22Rv1 (cell line): Measurements from ENCODE around the gene CDNF.

Experiments used
- ZFX ChIP-seq: fragments of 450-650 bp; IDR thresholded peaks from 2 replicates; pipeline ENCODE4 v1.6.1; 2017; ENCODE audit warnings: antibody characterized with exemption, borderline replicate concordance
- TF ChIP-seq, protein P1 (sequence below): fragments of 450-650 bp; IDR thresholded peaks from 2 replicates; pipeline ENCODE4 v1.5.1; 2017; ENCODE audit warnings: mild to moderate bottlenecking

DNA sequence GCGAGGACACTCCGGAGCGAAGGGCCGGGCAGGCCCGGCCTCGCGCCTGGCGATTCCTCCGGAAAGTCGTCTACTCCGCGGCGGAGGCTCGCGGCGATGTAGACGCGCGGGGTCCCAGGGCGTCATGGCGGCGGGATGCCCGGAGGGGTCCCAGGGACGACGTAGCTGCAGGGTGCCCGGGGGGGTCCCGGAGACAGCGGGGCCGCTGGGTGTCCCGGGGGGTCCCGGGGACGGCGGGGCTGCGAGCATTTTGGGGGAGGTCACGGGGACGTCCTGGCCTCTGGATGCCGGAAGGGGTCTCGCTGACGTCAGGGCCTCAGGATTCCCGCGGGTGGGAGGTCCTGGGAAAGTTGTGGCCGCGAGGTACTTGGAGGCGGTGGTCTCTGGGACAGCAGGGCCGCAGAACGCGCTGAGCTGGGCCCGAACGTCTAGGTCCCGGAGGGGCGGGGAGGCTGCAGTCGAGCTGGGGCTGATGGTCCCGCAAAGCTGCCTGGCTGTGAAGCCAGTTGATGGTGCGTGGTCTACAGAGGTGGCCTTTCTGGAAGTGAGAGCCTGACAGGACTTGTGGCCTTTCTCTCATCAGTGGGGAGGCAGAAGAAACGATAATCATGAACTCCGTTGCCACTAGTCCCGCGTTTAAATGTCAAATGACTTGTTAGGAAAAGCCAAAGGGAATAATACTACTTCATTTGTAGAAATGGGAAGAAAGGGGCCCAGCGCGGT is 906 bp upstream of the CDNF start:
- TF ChIP-seq, protein P1, sequence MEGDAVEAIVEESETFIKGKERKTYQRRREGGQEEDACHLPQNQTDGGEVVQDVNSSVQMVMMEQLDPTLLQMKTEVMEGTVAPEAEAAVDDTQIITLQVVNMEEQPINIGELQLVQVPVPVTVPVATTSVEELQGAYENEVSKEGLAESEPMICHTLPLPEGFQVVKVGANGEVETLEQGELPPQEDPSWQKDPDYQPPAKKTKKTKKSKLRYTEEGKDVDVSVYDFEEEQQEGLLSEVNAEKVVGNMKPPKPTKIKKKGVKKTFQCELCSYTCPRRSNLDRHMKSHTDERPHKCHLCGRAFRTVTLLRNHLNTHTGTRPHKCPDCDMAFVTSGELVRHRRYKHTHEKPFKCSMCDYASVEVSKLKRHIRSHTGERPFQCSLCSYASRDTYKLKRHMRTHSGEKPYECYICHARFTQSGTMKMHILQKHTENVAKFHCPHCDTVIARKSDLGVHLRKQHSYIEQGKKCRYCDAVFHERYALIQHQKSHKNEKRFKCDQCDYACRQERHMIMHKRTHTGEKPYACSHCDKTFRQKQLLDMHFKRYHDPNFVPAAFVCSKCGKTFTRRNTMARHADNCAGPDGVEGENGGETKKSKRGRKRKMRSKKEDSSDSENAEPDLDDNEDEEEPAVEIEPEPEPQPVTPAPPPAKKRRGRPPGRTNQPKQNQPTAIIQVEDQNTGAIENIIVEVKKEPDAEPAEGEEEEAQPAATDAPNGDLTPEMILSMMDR = no peak
- no peak for TF ChIP-seq ZFX
